HPDE6-E6E7 (cell line): ENCODE results near the gene LAMTOR2.

ENCODE experiments used
- DNase-seq: peaks from one replicate; pipeline ENCODE4 v3.0.0; 2011; ENCODE audit warnings: missing footprints; ENCODE audit errors: extremely low spot score

The LAMTOR2 gene

GRCh38 chr1:156076609-156077429 lies 22.2 kb downstream of the LAMTOR2 start:
- DNase-seq, result no peak

DNA sequence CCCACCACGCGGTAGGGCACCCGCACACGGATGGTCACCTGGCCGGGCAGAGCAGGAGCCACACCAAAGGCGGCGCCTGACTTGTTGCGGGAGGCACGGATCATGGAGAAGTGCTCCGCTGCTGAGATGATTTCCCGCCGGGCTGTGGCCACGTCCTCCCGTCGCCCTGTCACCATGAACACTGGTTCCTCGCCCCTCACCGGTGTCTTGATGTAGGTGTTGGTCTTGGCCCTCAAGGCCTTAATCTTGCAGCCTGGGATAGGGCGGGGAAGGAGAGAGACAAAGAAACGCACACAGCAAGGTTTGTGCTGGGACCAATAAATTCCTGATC lies 22.8 kb downstream of the LAMTOR2 start:
- no peak for DNase-seq

DNA sequence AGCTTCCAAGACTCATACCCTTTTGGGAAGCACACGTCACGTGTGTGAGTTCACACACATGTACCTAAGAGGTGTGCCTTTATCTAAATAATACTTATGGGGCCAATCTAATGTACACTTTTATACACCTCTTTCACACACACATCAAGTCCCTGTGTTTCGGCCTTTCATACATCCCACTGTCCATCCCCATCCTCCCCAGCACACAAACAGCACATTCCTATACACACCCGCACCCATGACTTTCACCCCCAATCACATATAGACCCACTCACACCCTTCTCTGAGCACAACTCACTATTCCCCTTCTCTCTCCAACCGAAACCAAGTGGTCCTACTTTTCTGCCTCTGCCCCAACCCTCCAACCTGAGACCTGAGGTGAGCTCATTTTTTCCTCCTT lies 24.1 kb downstream of the LAMTOR2 start:
- DNase-seq, result no peak

GRCh38 chr1:156079762-156080161 lies 25.2 kb downstream of the LAMTOR2 start:
- DNase-seq, result no peak

GRCh38 chr1:156080241-156080862 lies 25.8 kb downstream of the LAMTOR2 start:
- DNase-seq, result no peak

DNA sequence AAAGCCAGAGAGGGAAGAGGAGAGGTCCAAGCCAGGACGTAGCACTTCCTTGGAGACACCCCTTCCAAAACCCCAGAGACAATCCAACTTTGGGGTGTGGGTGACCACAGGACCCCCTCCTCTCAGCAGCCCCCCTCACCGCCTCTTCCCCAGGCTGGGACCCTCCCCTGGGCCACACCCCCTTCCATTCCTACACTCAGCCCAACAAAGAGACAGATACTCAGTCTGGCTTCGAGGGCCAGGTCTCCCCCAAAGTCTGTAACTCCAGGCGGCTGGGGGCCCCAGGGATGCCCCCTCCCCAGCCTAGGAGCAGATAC lies 26.2 kb downstream of the LAMTOR2 start:
- DNase-seq, result no peak

GRCh38 chr1:156081180-156081916 lies 26.8 kb downstream of the LAMTOR2 start:
- DNase-seq, result no peak

DNA sequence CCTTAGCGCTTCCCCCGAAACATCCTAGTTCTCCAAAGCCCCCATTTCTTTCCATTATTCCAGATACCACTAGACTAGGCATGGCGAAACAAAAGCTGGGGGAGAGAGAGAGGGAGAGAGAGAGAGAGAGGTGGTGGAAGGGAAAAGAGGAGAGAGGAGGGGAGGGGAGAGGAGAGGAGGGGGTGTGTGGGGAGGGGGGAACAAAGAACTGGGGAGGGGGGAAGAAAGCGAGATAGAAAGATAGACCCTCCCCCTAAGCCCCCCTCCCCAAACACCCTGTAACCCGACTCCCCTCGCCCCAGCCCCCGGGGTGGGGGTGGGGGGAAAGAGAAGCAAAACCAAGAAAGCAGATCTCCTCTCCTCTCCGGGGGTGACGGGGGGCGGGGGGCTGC lies 27.3 kb downstream of the LAMTOR2 start:
- DNase-seq, result no peak

GRCh38 chr1:156082309-156083091 lies 27.9 kb downstream of the LAMTOR2 start, which contains the start of gene MEX3A:
MEX3A (minus strand) TSS chr1:156082465; CDS start chr1:156081998, 467 bp downstream.
- no peak for DNase-seq

GRCh38 chr1:156083800-156084790 lies 29.5 kb downstream of the LAMTOR2 start:
- DNase-seq, result no peak

GRCh38 chr1:156086256-156086662 lies 31.7 kb downstream of the LAMTOR2 start:
- DNase-seq, result no peak

DNA sequence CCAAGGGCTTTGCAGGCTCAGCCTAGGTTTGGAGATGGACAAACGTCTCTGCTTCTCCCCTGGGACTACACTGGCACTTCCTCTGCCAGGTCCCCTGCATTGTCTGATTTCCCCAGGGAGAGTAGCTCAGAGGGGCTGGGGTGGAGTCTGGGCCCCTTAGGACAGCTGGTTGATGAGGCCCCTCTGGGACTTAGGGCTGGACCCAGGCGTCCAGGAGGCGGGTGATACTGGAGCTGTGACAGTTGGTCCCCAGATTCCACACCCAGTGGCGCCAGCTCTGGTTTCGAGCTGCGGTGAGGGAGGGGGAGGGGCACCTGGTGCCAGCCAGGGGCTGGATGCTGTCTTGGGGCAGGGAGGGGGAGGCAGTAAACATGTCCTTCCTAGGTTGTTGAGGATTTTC lies 35.1 kb downstream of the LAMTOR2 start:
- DNase-seq, result no peak

DNA sequence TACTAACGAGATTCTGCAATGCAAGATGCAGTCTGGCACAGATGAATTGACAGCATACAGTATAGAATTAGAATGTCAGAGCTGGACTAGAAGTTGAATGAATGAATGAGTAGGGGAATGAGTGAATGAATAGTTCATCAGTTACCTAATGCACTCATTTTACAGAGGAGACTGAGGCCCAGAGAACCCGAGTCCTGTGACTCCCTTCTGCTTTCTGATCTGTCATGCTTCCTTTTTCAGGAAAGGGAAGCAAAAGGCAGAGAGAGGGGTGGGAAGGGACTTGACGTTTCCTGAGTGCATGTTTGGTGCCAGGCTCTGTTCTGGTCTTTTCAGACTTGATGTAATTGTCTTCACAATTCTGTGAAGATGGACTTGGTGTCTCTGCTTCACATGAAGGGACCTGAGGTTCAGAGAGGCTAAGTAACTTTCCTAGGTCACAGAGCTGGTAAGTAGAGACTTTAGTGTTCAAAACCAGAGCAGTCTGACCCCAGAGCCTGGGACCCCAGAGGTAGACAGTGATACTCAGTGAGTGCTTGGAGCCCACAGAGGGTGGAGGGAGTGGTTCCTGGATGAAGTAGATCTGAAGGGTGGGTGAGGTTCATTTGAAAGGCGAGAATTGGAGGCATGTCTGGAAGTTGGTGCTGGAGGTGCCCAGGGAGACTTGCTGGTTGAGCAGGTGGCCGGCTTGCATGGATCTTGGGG lies 35.7 kb downstream of the LAMTOR2 start:
- no peak for DNase-seq

GRCh38 chr1:156090840-156091188 lies 36.2 kb downstream of the LAMTOR2 start:
- DNase-seq, result peak; percentile 74

- no peak for DNase-seq
These were observed 37.0 kb downstream of the LAMTOR2 start for GRCh38 chr1:156091610-156092009.

- no peak for DNase-seq
These were observed 41.4 kb downstream of the LAMTOR2 start for GRCh38 chr1:156095906-156096508.

DNA sequence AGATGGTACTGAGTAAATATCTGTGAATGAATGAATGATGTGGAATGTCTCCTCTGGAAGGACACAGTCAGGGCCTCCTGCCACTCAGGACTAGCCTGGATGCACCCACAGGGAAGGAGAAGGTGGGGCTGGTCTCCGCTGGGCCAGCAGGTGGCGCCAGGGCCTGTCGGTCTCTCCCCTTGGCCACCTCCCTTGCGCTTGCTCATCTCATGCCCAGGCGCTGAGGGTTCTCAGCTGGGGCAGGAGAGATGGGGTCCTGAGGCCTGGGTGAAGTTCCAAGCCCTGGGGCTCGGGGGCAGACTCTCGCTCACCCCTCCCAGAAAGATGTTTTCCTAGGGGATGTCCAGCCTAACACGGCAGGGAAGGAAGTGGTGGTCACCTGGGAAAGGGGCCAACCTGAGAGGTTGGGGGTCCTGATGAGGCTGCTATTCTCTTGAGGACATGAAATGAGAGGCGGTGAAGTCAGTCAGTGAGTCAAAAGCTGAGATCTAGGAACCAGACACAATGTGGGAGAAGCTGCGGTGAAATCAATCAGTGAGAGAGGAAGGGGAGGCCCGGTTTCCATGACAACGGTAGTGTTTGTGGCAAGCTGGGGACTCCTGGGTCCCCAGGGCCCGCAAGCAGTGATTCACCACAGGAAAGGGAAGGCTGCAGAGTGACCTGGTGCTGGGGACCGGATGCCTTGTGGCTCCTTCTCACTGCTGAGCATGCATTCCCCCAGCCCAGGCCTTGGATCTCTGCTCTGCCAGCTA lies 42.2 kb downstream of the LAMTOR2 start:
- DNase-seq, result peak; percentile 81

DNA sequence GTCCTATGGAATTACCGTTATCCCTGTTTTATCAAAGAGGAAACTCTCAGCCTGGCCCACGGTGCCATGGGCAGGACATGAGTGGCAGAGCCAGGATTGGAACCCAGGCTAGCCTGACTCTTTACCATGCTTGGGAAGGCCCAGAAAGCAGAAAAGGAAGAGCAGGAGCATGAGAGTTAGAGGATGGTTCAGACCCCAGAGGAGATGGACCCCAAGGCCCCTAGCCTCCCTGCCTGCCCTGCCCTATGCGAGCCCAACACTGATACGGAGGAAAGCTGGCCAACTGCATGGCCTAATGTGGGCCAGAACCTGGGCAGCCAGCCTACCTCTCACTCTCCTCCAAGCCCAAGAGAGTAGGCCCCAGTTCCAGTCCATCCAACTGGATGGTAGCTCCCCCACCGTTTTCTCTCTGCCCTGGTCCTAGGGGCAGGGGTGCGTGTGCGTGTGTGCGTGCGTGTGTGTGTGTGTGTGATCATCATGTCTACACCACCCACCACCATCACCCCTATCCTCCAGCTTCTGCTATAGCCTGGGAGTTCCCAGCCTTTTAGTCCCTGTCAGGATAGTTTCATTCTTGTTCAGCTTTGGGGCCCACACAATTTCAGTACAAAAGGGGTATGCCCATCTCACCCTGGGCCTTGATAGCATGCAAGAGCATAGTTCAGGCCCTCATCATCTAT lies 43.1 kb downstream of the LAMTOR2 start:
- no peak for DNase-seq

DNA sequence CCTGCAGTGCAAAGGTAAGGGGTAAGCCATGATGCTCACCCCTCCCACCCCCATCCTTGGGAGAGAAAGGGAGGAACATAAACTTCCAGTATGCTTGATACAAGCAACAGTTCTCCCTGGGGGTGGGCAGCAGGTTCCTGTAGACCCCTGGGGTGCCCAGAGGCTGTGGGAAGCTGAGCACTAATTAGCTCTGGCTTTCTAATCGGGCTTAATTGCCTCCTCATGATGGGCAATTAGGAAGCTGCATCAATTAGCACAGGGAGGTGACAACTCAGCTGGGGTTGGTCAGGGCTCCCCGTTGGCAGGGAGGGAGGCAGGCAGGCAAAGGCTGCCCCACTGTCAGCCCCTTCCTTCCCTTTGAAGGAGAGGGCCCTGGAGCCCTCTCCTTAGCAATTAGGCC lies 44.2 kb downstream of the LAMTOR2 start:
- DNase-seq, result no peak
